Brain pericyte (primary cell): ENCODE data around the gene MCRS1.
A peak's percentile ranks its signal among the peaks of the same experiment; 100 is the strongest.

ENCODE experiments used
- DNase-seq: peaks from one replicate; pipeline ENCODE4 v3.0.0-alpha.2; 2012; ENCODE audit warnings: low read depth, low spot score

Gene MCRS1

DNA sequence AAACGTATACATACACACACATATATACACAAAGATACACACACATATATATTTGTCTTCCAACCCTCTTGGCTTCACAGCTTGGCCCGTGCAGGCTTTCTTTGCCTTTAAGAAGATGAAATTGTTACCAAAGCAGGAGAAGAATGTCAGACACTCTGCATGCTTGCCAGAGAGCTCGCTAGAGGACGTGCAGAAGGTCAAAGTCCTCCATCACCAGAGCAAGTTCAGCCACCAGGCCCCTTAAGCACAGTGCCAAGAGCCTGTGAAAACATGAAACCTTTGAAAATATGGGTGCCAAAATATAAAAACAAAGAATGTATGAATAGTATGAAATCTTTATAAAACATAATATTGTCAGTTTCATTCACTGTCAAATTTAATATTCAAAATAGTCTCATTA lies 14.9 kb upstream of the MCRS1 start:
- no peak for DNase-seq

DNA sequence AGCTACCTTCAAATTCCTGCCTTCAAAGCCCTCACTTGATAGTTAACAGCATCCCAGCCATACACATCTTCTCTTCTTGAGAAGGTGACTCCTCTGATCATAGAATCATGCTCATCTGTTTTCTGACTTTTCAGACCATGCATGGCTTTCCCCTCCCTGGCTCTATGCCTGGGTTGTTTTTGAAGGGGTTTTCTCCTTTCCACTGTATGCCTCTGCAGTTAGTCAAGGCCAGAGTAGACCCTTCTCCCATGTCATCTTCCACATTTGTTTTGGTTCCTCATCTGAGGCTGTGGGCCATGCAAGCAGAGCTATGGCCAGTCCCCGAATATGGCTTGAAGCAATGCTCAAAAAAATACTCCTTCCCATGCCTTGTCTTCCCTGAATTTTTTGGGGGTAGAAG lies 14.3 kb upstream of the MCRS1 start:
- DNase-seq: no peak

DNA sequence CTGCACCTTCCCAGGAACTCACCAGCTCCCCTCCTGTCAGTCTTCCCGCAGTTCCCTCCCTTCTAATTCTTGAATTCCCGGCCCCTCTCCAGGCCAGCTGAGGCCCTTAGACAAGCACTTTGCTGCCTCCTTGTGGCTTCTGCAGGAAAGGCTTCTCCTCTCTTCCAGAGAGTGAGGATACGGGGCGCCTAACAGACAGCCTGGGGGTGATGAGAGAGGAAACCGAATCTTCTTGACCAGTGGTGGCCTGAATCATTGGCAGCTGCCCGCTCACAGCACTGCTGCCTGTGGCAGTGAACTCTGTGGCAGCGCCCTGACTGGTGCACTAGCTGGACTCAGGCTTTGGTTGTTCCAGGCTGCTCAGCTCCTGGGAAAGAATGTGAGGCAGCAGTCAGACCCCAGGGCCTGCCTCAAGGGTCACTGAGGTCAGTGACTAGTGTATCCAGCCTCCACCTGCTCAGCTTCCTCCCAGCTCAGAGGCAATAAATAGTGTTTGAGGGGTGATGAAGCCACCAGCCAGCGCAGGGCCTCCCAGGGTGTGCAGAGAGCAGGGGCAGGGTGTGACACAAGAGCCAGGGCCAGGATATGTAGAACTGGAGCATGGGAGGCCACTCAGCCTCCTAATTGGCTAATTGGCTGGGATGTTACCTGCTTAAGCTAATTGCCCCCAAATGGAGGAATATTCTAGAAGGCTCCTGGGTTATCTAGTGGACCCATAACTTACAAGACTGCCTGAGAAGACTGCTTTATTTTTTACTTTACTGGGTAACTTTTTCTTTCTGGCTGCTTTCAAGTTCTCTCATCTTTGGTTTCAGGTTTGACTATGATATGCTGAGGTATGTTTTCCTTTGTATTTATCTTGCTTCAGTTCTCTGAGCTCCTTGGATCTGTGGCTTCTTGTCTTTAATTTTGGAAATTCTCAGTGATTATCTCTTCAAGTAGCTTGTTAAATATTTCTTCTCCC lies 12.9 kb upstream of the MCRS1 start:
- peak; percentile 22 for DNase-seq

GRCh38 chr12:49578471-49579112 lies 10.7 kb upstream of the MCRS1 start:
- DNase-seq: no peak

DNA sequence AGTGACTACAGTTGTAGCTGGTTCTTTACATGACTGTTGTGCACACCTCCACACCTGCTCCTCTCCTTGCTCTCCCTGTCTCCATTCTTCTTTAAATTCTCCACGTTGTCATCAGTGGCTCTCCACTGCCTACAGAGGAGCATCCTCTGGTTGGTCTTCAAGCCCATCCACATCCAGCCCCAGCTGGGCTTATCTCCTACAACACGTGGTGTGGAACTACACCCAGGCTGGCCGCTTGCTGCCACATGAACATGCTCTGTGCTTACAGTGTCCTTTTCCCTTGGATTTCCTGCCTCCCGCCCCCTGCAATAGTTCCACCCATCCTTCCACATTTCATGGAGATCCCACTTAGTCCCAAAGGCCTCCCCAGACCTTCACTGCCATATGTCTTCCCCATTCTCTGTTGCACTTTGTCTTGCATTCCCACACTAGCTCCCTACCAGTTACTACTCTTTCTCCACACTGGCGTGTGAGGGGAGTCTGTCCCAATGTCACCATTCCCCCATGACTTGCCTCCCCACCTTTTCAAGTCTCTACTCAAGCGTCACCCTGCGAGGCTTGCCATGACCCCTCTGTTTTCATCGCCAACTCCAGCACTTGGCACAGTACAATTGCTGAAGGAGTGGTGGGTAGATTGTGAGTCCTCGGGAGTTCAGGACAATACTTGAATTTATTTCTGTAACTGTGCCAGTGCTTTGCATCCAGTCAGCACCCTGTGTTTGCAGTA lies 9.8 kb upstream of the MCRS1 start:
- no peak for DNase-seq

GRCh38 chr12:49568442-49569162 lies 660 bp upstream of the MCRS1 start:
- no peak for DNase-seq

GRCh38 chr12:49567302-49567610 lies 686 bp downstream of the MCRS1 start:
- DNase-seq: no peak

DNA sequence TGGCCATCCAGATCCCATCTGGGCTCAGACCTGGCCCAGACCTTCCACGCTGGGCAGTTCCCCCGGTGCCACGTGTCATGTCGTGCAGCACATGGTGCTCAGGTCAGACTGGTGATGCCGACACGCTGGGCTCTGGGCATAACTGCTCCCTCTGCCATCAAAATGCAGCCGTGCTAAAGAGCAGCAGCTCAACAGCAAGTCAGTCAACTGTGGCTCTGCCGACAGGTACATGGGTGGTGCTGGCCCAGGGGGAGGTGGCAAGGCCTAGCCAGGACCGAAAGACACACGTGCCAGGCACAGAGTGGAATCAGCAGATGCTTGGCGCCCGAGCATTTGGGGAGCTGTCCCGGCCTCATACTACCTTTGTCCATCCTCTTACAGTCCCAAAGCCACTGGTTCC lies 1.6 kb downstream of the MCRS1 start:
- DNase-seq: no peak

DNA sequence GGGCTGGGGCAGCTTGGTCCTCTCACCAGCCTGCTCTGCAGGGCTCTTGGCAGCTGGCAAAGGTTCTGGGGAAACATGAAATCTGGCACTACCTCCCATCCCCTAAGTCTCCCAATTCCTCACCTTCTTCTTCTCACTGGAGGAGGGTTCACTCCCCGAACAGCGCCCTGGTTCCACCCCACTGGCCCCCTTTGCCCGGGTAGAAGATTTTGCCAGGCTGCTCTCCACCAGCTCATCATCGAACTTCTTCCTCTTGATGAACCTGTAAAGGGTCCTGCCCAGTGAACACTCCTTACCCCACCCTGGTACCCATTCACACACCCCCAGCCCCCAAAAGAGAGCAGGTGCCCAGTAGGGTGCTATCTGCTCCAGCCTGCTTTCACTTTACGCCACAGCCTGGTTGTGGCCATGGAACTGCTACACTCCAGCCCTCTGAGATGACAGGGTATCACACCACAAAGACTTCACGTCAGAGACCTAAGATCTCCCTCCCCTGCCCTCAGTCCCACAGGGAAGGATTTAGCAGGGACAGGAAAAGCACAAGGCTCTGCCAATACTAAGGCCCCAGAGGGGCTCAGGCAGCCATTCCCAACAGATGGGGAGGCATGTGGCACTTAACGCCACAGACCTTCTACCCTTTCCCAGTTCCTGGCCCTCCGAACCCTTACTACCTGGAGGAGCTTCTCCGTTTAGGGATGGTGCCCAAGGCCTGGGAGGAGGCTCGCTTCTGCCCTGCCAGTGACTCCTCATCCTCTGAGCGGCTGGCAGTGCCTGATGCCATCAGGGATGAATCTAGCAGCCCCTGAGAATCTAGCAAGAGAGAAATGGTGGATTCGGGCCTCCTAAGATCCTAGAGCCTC lies 2.3 kb downstream of the MCRS1 start:
- no peak for DNase-seq

DNA sequence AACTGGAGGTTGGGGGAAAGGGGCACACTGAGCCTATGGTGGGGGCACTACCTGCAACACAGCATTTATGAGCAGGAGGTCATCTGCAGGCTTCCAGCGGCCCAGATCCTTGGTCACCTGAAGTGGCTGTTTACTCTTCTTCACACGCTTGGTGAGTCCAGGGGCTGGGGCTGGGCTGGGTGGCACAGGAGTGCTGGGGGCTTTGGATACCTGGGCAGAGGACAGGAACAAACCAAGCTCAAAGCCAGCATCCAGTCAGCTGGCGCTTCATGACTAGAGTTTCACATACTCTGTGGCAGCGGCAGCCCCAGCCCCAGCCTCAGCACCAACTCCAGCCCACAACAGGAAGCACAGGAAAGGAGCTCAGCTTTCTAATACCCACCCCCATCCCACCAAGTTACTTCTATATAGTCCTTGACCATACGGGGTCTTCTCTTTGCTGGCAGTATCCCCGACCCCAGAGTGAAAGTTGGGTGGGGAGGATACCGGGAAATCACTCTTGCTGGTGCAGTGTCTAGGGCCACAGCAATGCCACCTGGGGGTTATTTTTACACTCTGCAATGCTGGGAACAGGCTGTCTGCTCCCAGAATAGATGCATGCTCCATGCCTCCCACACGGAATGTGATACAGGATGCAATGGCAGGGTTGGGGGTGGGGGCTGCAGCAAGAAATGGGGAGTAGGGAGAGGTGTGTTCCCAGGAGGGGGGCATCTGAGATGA lies 3.1 kb downstream of the MCRS1 start:
- DNase-seq: no peak

- no peak for DNase-seq
Measured at GRCh38 chr12:49563951-49564685, 3.8 kb downstream of the MCRS1 start.

DNA sequence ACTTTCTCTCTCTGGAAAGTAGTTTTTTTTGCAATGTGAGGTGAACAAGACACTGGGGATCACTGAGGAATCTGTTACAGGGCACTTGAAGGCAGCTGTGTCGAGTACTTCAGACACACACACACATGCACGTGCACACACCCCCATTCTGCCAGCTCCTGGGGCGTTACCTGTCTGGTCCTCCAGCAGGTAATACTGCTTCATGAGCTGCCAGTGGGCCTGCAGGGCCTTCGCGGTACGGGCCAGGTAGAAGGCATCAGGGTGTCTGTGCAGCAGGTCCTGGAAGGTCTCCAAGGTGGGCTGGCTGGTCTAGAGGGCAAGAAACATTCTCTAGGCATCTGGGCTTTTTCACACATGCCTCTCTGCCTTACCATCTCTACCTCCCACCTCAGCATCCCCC lies 5.1 kb downstream of the MCRS1 start:
- no peak for DNase-seq

DNA sequence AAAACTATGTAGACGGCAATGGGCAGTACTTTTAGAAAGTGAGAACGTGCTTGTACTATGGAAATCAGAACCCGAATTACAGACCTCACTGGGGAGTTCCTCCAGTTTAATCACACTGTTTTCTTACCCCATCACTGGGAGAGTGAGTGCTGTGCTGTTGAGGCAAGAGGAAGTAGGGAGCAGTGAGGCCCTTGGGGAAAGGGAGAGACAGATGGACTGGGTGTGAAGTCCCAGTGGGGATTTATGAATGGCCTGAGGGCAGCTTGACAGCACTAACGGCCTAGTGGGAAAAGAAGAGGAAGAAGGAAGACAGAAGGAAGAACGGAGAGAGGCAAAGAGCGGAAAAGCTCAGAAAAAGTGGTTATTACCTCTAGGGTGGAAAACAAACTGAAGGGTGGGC lies 5.7 kb downstream of the MCRS1 start:
- DNase-seq: no peak

- DNase-seq: no peak
Measured at GRCh38 chr12:49560695-49561094, 7.2 kb downstream of the MCRS1 start.

- DNase-seq: no peak
Measured at GRCh38 chr12:49559011-49559675, 8.8 kb downstream of the MCRS1 start.

- no peak for DNase-seq
Measured at GRCh38 chr12:49558526-49558925, 9.4 kb downstream of the MCRS1 start.

DNA sequence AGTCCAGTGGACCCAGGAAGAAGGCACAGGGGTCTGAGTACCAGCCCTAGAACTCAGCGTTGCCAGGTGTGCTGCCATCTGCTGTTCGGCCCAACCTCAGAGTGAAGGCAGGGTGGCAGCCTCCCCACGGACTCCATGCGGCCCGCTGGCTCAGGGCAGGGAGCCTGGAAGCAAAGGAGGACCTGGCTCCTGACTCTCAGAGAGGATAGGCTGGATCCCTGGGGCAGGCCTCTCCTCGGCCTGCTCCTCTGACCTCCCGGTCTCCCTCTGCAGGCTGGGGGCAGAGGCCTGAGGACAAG lies 10.1 kb downstream of the MCRS1 start:
- DNase-seq: no peak

GRCh38 chr12:49557187-49557916 lies 10.6 kb downstream of the MCRS1 start:
- no peak for DNase-seq
